Neural cell (in vitro differentiated cells): ENCODE results near the gene LGR4.

Source experiments
- CTCF ChIP-seq: fragments of 450-650 bp; IDR thresholded peaks from 2 replicates; pipeline ENCODE4 v1.5.1; 2014; ENCODE audit warnings: antibody characterized with exemption, mild to moderate bottlenecking, moderate library complexity; ENCODE audit not compliant: poor library complexity, severe bottlenecking
- REST ChIP-seq: IDR thresholded peaks from 2 replicates; pipeline ENCODE4 v1.6.1; 2012; ENCODE audit warnings: borderline replicate concordance

- TF ChIP-seq CTCF = no peak
- no peak for TF ChIP-seq REST
Measured at GRCh38 chr11:27367881-27368280, 104.7 kb downstream of the LGR4 start.
